AG04449 (cell line): ENCODE results near the gene ATIC.

Experiments used
- CTCF ChIA-PET: fragments of 350-600 bp; formaldehyde crosslinking; extraction: SDS; loops from one replicate; lab custom pipeline; 2021; ENCODE audit warnings: antibody characterized with exemption; lab: Yijun Ruan, JAX
- POLR2A ChIA-PET: fragments of 400-600, 350-600 bp; formaldehyde crosslinking; extraction: SDS; loops from one replicate; lab custom pipeline; 2020; ENCODE audit warnings: antibody characterized with exemption, inconsistent platforms; lab: Yijun Ruan, JAX
- DNase-seq: peaks from one replicate; pipeline ENCODE4 v3.0.0-alpha.2; 2010; ENCODE audit warnings: low read depth, low spot score
- H3K4me3 ChIP-seq: 2 replicates; pipeline ENCODE4 v1.5.1; 2011; ENCODE audit warnings: low read depth, mild to moderate bottlenecking, control low read depth, low read length
- TF ChIP-seq, protein P1 (sequence below): IDR thresholded peaks from one replicate; pipeline ENCODE4 v1.5.1; 2011; ENCODE audit warnings: mild to moderate bottlenecking, moderate library complexity, low read length, control low read depth, inconsistent platforms; ENCODE audit not compliant: insufficient read depth; ENCODE audit errors: missing control alignments

The ATIC gene

DNA sequence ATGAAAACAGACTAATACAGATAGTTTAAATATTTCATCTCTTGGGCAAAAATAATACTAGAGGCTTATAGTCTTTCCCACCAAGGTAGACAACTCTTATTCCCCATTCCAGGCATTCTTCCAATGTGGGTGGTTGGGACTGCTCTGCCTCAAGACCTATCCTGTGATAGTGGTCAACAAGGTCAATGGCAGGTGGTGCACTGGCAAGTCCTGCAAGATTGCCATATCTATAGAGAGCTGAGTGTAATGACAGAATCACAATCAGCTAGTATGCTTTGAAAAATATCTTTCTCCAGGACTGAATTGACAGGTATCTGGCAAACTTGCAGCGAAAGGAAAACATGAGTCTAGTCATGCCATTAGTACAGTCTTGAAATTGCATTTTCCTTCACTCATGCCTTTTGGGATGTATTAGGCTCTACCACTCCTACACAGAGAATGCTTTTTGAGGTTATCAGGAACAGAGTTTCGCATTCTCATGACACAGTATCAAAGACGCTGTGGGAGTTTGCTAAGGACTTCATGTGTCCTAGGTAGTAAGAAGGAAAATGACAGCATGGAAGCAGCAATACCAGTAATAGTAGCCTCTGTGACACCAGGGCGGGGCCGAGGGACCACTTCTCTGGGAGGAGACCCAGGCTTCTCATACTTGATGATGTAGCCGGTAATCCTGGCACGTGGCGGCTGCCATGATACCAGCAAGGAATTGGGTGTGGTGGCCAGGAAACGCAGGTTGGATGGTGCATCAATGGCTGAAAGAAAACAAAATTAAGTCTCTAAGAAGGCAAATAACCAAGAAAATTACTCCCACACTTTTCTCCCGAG is 63.0 kb downstream of the ATIC start:
- DNase-seq = no peak
- TF ChIP-seq, protein P1, sequence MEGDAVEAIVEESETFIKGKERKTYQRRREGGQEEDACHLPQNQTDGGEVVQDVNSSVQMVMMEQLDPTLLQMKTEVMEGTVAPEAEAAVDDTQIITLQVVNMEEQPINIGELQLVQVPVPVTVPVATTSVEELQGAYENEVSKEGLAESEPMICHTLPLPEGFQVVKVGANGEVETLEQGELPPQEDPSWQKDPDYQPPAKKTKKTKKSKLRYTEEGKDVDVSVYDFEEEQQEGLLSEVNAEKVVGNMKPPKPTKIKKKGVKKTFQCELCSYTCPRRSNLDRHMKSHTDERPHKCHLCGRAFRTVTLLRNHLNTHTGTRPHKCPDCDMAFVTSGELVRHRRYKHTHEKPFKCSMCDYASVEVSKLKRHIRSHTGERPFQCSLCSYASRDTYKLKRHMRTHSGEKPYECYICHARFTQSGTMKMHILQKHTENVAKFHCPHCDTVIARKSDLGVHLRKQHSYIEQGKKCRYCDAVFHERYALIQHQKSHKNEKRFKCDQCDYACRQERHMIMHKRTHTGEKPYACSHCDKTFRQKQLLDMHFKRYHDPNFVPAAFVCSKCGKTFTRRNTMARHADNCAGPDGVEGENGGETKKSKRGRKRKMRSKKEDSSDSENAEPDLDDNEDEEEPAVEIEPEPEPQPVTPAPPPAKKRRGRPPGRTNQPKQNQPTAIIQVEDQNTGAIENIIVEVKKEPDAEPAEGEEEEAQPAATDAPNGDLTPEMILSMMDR = no peak
- POLR2A ChIA-PET = no interaction called here
- no peak overlapping the region for H3K4me3 ChIP-seq
- CTCF ChIA-PET = interaction anchor here (1.0 to 1.3 kb wide), 2 partner anchors 11 to 14 kb away, joined by 3 read pairs; no protein-coding TSS in a partner anchor

DNA sequence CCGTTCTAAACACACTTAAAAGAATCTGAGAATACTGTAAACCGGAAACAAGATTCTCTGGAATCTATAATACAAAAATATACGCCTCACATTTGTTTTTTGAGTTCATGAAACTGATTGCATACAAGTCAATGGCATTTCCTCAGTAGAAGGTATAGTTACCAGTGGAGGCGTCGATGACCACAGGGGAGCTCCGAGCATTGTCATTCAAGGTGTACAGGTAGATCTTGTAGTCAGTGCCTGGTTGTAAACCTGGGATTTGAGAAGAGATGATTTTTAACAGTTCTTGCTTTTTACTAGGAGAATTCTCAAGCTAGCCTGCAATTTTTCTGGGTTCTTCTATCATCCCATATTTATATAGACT is 63.6 kb downstream of the ATIC start:
- POLR2A ChIA-PET = no interaction called here
- TF ChIP-seq, protein P1 = no peak
- CTCF ChIA-PET = interaction anchor here (1.3 kb wide), 1 partner anchor 14 kb away, joined by 3 read pairs; no protein-coding TSS in a partner anchor
- no peak for DNase-seq
- H3K4me3 ChIP-seq = no peak overlapping the region

DNA sequence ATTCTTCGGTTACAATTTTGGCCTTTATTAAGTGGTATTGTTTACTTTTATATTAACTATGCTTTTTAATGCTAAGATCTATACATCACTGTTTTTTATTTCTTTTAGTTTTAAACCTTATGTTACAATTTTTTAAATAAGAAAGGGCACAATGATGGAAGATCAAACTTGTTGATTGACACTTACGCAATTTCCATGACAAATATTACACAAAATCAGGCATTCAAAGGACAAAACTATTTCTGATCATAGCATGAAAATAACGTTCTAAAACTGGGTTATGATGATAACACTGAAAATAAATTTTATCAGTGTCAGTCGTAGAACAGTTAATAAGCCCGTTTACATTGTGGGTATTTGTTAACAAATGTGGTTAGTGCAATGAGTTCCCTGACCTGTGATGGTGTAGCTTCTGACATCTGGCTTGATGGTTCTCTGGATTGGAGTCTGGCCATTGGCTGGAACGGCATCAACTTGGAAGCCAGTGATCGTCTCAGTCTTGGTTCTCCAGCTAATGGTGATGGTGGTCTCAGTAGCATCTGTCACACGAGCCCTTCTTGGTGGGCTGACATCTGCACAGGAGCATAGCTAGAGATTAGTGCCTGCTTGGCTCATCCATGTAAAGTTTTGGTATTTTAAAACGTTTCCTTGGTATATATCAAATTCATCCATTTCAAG is 64.4 kb downstream of the ATIC start:
- TF ChIP-seq, protein P1 = no peak
- CTCF ChIA-PET = interaction anchor here (1.3 kb wide), 1 partner anchor 13 kb away, joined by 3 read pairs; no protein-coding TSS in a partner anchor
- H3K4me3 ChIP-seq = no peak overlapping the region
- DNase-seq = no peak
- POLR2A ChIA-PET = no interaction called here

DNA sequence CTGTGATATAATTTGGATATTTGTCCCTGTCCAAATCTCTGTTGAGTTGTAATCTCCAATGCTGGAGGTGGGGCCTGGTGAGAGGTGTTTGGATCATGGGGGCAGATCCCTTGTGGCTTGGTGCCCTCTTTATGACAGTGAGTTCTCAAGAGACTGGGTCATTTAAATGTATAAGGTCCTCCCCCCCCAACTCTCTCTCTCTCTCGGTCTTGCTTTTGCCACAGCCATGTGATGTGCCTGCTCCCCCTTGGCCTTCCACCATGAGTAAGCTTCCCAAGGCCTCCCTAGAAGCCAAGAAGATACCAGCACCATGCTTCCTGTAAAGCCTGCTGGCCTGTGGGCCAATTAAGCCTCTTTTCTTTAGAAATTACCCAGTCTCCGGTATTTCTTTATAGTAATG is 65.4 kb downstream of the ATIC start:
- TF ChIP-seq, protein P1 = no peak
- CTCF ChIA-PET = interaction anchor here (1.0 to 1.1 kb wide), 2 partner anchors 9 to 453 kb away, joined by 3 read pairs; no protein-coding TSS in a partner anchor
- POLR2A ChIA-PET = interaction anchor here (0.6 kb wide), 1 partner anchor 15 kb away, joined by 3 read pairs; no protein-coding TSS in a partner anchor
- no peak overlapping the region for H3K4me3 ChIP-seq
- no peak for DNase-seq

DNA sequence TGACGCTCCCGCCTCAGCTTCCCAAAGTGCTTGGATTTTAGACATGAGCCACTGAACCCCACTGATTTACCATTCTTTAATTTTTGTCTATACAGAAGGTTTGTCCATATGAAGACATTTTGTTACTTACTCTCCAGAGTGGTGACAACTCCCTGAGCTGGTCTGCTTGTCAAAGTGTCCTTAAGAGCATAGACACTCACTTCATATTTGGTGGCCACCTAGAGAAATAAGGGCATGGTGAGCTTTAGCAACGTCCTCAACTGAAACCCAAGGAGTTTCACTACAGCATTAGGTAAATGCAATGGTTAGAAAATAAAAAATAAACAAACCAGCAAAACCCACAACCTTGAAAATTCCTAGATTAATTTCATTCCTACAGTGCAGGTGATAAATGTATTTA is 66.2 kb downstream of the ATIC start:
- TF ChIP-seq, protein P1 = no peak
- CTCF ChIA-PET = interaction anchor here (1.0 to 1.1 kb wide), 2 partner anchors 8 to 452 kb away, joined by 3 read pairs; no protein-coding TSS in a partner anchor
- POLR2A ChIA-PET = no interaction called here
- H3K4me3 ChIP-seq = no peak overlapping the region
- DNase-seq = no peak

DNA sequence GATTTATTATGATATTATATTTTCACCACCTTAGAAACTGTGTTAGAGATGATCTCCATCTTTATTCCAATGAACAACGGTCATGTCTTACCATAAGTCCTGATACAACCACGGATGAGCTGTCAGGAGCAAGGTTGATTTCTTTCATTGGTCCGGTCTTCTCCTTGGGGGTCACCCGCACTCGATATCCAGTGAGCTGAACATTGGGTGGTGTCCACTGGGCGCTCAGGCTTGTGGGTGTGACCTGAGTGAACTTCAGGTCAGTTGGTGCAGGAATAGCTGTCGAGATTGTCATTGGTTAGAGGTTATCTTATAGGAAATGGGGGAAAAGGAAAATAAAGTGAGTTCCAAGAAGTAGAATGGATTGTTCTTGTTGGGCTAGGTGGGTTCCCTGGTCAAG is 67.2 kb downstream of the ATIC start:
- H3K4me3 ChIP-seq = no peak overlapping the region
- ChIA-PET CTCF (no interaction called here), POLR2A (interaction anchor here (0.9 kb wide), 1 partner anchor 552 kb away, joined by 3 read pairs; no protein-coding TSS in a partner anchor)
- TF ChIP-seq, protein P1 = no peak
- no peak for DNase-seq
